ENCODE measurements around the gene DLG2.

DNA sequence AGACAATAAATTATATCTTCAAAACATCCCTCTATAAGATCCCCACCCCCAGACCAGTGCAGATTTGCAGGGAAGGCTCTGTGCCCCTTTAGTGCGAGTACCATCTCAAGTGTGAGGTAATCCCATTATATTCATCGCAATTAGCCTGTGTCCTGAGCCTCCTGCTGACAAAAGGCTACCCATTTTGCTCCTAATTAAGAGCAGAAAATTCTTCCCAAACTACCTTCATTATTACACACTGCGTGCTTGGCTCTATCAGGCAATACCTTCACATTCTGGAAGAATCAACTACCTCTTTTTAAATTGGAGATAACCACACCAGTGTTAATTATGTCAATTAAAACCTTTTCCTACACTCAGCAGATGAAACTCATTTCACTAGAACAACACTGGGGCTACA lies 1207.5 kb downstream of the DLG2 start:
- no peak for TF ChIP-seq CTCF (IDR thresholded peaks at IDR 0.05; ENCODE audit: low read length)
- TF ChIP-seq EZH2phosphoT487 (IDR thresholded peaks at IDR 0.05; ENCODE audit: low read length): no peak
- TF ChIP-seq EZH2 (optimal IDR thresholded peaks at IDR 0.05; ENCODE audit: low read depth, low read length): no peak

All from MM.1S (cell line).